Measurements from ENCODE around the gene DNAJA3. TPM values are rescaled to one million over a fixed set of nuclear protein-coding genes. Genes with fewer than 3 reads are reported as not detected.

The DNAJA3 gene
- total RNA-seq, result 31.3 TPM

- DNase-seq, result peak; percentile 94
Measured at GRCh38 chr16:4425378-4426020, at the start of gene DNAJA3. TSS of gene DNAJA3 (plus strand) at chr16:4425868. CDS start at chr16:4425882, 14 bp downstream.

DNA sequence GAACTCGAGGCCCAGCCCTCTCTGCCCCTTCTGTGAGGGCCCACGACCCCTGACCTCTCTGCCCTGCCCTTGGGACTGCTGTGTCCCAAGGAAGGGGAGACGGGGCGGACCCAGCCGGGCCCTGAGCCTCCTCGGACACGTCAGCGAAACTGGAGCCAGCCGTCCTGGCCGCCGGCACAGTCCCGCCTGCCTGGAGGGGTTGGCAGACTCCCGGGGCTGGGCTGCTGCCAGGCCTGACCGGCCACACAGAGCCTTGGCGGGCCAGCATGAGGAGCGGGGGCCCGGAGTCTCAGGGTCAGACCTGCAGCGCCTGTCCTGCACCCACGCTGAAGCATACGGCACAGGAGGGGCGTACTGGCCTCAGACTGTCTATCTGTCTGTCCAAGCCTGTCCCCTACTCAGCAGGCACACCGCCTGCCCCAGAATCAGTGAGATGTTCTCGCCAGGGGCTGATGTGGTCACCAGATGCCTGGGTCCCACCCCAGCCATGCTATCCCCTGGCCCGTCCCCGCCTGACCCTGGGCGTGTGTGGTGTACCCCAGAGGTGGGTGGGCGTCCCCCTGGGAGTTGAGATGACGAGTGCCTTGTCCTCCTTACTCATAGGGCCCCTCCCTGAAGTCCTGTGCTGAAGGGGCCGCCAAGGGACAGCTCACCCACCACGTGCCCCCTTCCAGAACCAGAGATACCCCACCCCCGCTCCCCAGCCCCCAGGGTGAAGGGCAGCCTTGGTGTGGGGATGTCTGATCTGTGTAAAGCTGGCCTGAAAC, 49.4 kb upstream of the DNAJA3 start:
- DNase-seq, result no peak

DNA sequence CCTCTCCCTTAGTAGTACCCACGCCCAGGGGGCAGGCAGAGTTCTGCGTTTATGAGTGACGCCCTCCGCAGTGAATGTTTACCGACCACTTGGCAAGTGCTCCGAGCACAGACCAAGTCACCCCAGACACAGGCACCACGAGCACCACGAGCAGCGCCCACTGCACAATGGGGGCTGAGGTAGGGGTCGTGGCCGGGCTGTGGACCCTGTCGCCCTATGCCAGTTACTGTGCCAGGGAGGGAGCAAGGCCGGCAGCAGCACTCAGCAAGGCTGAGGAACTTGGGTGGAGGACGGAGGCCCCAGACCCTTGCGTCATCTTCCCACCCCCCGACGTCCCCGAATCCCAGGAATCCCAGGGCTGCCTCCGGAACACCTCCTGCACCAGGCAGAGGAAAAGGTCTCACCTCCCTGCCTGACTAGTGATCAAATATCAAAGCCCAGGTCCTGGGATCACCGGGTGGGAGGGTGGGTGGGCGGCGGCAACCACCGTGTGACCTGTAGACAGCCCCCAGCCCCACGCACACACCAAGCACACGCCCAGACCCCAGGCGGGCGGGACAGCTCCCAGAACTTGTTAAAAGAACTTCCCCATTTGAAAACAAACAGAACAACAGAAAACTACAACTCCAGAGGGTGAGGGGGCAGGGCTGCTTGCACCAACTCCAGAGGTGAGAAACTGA, 48.6 kb upstream of the DNAJA3 start:
- no peak for DNase-seq

- DNase-seq, result no peak
Measured at GRCh38 chr16:4377573-4378154, 48.0 kb upstream of the DNAJA3 start.

DNA sequence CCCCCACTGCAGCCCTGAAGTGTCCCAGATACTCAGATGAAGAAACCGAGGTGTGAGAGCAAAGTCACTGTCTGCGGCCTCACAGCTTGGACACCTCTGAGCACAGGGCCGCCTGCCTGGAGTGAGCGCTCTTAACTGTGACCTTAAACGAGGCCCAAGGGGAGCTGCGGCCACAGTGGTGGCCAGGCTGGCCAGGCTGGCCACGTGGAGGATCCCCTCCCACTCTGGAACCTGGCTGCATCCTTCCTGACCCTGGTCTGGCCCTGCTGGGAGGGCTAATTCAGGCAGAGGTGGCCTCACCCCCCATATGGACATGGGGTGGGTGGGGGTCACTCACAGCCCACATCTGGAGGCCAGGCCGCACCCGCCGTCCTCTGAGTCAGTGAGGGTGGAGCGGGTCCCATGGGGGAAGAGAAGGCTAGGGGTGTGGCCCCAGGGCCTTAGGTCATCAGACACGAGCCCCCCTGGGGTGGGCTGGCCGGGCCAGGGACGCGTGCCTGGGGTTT, 47.5 kb upstream of the DNAJA3 start:
- no peak for DNase-seq

GRCh38 chr16:4378999-4379690, 46.5 kb upstream of the DNAJA3 start:
- no peak for DNase-seq

- peak; percentile 49 for DNase-seq
Measured at GRCh38 chr16:4380119-4381063, 45.3 kb upstream of the DNAJA3 start.

DNA sequence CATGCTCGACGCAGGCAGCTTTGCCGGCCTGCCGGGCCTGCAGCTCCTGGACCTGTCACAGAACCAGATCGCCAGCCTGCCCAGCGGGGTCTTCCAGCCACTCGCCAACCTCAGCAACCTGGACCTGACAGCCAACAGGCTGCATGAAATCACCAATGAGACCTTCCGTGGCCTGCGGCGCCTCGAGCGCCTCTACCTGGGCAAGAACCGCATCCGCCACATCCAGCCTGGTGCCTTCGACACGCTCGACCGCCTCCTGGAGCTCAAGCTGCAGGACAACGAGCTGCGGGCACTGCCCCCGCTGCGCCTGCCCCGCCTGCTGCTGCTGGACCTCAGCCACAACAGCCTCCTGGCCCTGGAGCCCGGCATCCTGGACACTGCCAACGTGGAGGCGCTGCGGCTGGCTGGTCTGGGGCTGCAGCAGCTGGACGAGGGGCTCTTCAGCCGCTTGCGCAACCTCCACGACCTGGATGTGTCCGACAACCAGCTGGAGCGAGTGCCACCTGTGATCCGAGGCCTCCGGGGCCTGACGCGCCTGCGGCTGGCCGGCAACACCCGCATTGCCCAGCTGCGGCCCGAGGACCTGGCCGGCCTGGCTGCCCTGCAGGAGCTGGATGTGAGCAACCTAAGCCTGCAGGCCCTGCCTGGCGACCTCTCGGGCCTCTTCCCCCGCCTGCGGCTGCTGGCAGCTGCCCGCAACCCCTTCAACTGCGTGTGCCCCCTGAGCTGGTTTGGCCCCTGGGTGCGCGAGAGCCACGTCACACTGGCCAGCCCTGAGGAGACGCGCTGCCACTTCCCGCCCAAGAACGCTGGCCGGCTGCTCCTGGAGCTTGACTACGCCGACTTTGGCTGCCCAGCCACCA, 44.4 kb upstream of the DNAJA3 start:
- no peak for DNase-seq

GRCh38 chr16:4381935-4382794, 43.5 kb upstream of the DNAJA3 start:
- no peak for DNase-seq

- no peak for DNase-seq
Measured at GRCh38 chr16:4382795-4383357, 42.8 kb upstream of the DNAJA3 start.

DNA sequence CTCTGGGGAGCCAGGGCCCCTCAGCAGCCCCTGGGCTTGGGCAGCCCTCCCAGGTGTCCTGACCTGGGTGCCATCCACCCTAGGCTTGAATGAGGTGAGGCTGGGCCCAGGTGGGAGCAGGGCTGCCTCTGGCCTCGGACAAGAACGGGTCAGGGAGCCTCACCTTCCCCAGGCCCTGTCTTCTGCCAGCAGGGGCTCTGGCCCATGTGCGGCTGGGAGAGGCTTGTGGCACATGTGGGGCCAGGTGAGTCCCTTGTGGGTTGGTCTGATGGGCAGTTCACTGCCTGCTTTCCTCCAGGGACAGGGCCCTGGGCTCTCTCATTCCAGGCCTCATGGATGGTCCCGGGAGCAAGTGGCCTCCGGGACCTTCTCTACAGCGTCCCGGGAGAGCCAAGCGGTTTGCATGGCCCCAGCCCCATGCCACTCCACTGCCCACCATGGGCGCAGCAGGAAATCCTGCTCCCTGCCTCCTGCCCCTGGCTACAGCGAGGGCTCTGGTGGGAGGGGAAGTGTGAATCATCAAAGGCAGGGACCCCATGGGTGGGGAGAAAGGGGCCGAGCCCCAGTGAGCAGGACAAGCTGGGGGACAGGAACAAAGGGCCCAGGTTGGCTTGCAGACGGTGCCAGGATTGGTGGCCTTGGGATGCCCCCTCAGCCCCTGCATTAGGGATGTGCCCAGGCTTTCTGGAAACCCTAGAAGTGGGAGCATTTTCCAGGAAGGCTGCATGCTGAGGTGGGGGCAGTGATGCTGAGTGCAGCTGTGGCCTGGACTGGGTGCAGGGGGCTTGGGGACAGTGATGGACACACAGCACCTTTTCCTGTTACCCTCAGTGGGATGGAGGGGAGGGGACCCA, 41.9 kb upstream of the DNAJA3 start:
- no peak for DNase-seq

- DNase-seq, result peak; percentile 41
Measured at GRCh38 chr16:4384509-4384942, 41.1 kb upstream of the DNAJA3 start.

GRCh38 chr16:4385066-4385788, 40.4 kb upstream of the DNAJA3 start:
- no peak for DNase-seq

DNA sequence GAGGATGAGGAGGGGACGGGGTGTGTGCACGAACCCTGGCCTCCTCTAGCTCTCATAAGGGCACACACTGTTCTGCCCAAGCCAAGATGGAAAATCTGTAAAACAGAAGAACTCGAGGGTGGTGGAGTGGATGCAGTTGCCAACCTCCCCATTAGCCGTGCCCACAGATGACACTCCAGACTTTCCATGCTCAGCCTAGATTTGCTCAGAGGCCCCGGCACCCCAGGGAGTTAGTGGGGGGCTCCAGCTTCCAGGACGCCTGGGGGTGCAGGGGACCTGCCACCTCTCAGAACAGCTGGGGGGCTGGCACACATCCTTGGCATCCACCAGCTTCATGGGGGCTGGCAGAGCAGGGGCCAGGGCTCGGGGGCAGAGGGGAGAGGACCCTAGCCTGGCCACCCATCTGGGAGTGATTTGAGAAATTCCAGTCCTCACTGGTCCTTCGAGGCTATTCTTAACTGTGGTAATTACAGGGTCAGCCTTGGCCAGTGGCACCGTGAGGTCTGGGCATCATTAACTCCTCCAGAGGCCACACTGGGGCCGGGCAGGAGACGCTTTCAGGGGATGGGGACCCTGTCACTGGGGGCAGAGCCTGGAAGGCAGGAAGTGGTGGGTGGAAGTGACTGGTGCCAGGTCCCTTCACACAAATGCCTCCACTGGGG, 39.7 kb upstream of the DNAJA3 start:
- DNase-seq, result no peak

DNA sequence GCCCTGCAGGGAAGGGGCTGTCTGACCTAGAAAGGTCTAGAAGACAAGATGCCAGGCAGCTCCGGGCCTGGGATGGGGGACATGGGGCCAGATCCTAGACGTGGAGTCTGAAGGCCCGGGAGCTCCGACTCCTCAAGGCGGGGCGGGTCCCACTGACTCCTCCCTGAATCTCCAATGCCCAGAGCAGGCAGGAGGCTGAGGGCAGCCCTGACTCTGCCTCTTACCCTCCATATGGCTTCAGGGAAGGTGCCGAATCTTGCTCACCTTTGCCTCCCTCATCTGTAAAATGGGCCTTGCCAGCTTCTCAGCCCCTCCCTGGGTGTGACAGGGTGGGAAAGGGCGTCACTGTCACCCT, 39.2 kb upstream of the DNAJA3 start:
- DNase-seq, result no peak

- DNase-seq, result no peak
Measured at GRCh38 chr16:4386951-4387565, 38.6 kb upstream of the DNAJA3 start.

Measured in skin of body (tissue), 2 donors.